GM18505 (cell line): ENCODE data around the gene IQCH.

ENCODE experiments used
- ATAC-seq: cut with Tn5 transposase; IDR thresholded peaks from one replicate; pipeline ENCODE4 v1.9.1; 2021; ENCODE audit not compliant: unreplicated experiment
- POLR2A ChIP-seq: IDR thresholded peaks from 4 replicates; pipeline ENCODE4 v1.6.1; 2011; ENCODE audit warnings: borderline replicate concordance; ENCODE audit not compliant: insufficient read depth, insufficient read length; ENCODE audit errors: extremely low read depth

Gene IQCH

GRCh38 chr15:67254238-67255175, at the start of gene IQCH, which contains the start of gene AAGAB:
Gene IQCH (plus strand): TSS chr15:67254786. CDS start chr15:67254897, 111 bp downstream.
Gene AAGAB (minus strand): TSS chr15:67254661. CDS start chr15:67254631, 30 bp downstream.
- peak; percentile 96 for TF ChIP-seq POLR2A
- peak; percentile 89 for ATAC-seq

GRCh38 chr15:67207555-67208207, 46.9 kb upstream of the IQCH start:
- no peak for TF ChIP-seq POLR2A

GRCh38 chr15:67208396-67208795, 46.2 kb upstream of the IQCH start:
- no peak for TF ChIP-seq POLR2A
- no peak for ATAC-seq

More at GRCh38 chr15:67207555-67208207, 46.9 kb upstream of the IQCH start:
- no peak for ATAC-seq

- no peak for TF ChIP-seq POLR2A
- no peak for ATAC-seq
Measured at GRCh38 chr15:67210555-67211168, 43.9 kb upstream of the IQCH start.

- no peak for TF ChIP-seq POLR2A
- no peak for ATAC-seq
Measured at GRCh38 chr15:67212684-67213367, 41.8 kb upstream of the IQCH start.

- no peak for TF ChIP-seq POLR2A
Measured at GRCh38 chr15:67215102-67215501, 39.5 kb upstream of the IQCH start.

GRCh38 chr15:67216859-67217258, 37.7 kb upstream of the IQCH start:
- no peak for TF ChIP-seq POLR2A
- no peak for ATAC-seq

More at GRCh38 chr15:67215102-67215501, 39.5 kb upstream of the IQCH start:
- ATAC-seq, result no peak

GRCh38 chr15:67218428-67218827, 36.2 kb upstream of the IQCH start:
- no peak for ATAC-seq
- TF ChIP-seq POLR2A, result no peak

GRCh38 chr15:67219288-67219687, 35.3 kb upstream of the IQCH start:
- no peak for TF ChIP-seq POLR2A
- ATAC-seq, result no peak

GRCh38 chr15:67224889-67225288, 29.7 kb upstream of the IQCH start:
- ATAC-seq, result no peak
- no peak for TF ChIP-seq POLR2A

- no peak for ATAC-seq
- TF ChIP-seq POLR2A, result no peak
Measured at GRCh38 chr15:67225336-67225735, 29.2 kb upstream of the IQCH start.

GRCh38 chr15:67227431-67227830, 27.2 kb upstream of the IQCH start:
- ATAC-seq, result no peak
- TF ChIP-seq POLR2A, result no peak

- TF ChIP-seq POLR2A, result no peak
- no peak for ATAC-seq
Measured at GRCh38 chr15:67227846-67228245, 26.7 kb upstream of the IQCH start.
